Gastrocnemius medialis (tissue), 4 donors: ENCODE results near the gene RIMBP2. TPM values are rescaled to one million over a fixed set of nuclear protein-coding genes. Genes with fewer than 3 reads are reported as not detected.
A peak's percentile ranks its signal among the peaks of the same experiment; 100 is the strongest.

ENCODE experiments used
- ATAC-seq, 2 donors: fragments of 150-250 bp; one replicate each; pipeline ENCODE4 v1.9.1; 2016
- DNase-seq, 2 donors: peaks; one replicate each; pipeline ENCODE4 v3.0.0-alpha.2; 2019
- H3K27ac ChIP-seq, 4 donors: fragments of 200-600 bp; sonication (generic); 1 replicate in 1 of 4; 2 replicates in 3 of 4; pipeline ENCODE4 v1.5.1; 2016 to 2018; ENCODE audit warnings: mild to moderate bottlenecking in 2 of 4, moderate library complexity in 1 of 4
- H3K27me3 ChIP-seq, 3 donors: fragments of 200-600 bp; sonication (generic) in 2 of 3; 1 replicate in 1 of 3; 2 replicates in 2 of 3; pipeline versions ENCODE4 v1.5.1 to v1.6.0; 2016 to 2019; ENCODE audit warnings: mild to moderate bottlenecking in 1 of 3, moderate library complexity in 1 of 3
- H3K36me3 ChIP-seq, 2 donors: fragments of 200-600 bp; sonication (generic) in 1 of 2; one replicate each; pipeline ENCODE4 v1.5.1; 2017 to 2018
- H3K4me1 ChIP-seq, 2 donors: fragments of 200-600 bp; sonication (generic) in 1 of 2; one replicate each; pipeline ENCODE4 v1.5.1; 2016 to 2017; ENCODE audit warnings: mild to moderate bottlenecking in 2 of 2
- H3K4me3 ChIP-seq, 4 donors: fragments of 200-600 bp; sonication (generic) in 3 of 4; 1 replicate in 1 of 4; 2 replicates in 3 of 4; pipeline ENCODE4 v1.5.1; 2016 to 2019; ENCODE audit warnings: mild to moderate bottlenecking in 2 of 4
- H3K9me3 ChIP-seq, 3 donors: fragments of 200-600 bp; sonication (generic) in 2 of 3; 1 replicate in 1 of 3; 2 replicates in 2 of 3; pipeline ENCODE4 v1.5.1; 2016 to 2019
- CTCF ChIP-seq, 5 experiments: fragments of 450-650 bp in 3 of 5; fragments of 200-600 bp in 2 of 5; sonication (generic) in 2 of 5; IDR thresholded peaks in 4 of 5; conservative IDR thresholded peaks in 1 of 5; 1 replicate in 4 of 5; 2 replicates in 1 of 5; pipeline ENCODE4 v1.5.1; 2016 to 2019; ENCODE audit warnings: antibody characterized with exemption in 5 of 5, mild to moderate bottlenecking in 3 of 5, moderate library complexity in 3 of 5
- POLR2A ChIP-seq, 2 donors: fragments of 450-650 bp; IDR thresholded peaks; one replicate each; pipeline ENCODE4 v1.6.1; 2017; ENCODE audit warnings: antibody characterized with exemption in 2 of 2, mild to moderate bottlenecking in 2 of 2, moderate library complexity in 2 of 2
- in situ Hi-C, 4 donors: fragments of 200-750 bp; cut with MboI; loops; one replicate each; pipeline versions ENCODE4 v1.15.0 to v1.8.0; 2017; ENCODE audit warnings: low sequenced_read_pairs in 4 of 4
- intact Hi-C: fragments of 100-400 bp; cut with DNase I; formaldehyde crosslinking; loops from one replicate; pipeline ENCODE4 v1.15.1; 2023; ENCODE audit warnings: low total_unique reads
- total RNA-seq, 4 donors: library from RNA; depleted of rRNA; stranded (reverse); fragments of >200 nt; gene quantifications; one replicate each; pipeline versions ENCODE4 v1.1.0 to v1.2.3, GENCODE V29; 2016

Gene RIMBP2
- total RNA-seq, 4 donors from 2014 or later, result 0.76 to 2.2 (median 1.2) TPM; not detected in 1

GRCh38 chr12:130716969-130717366 lies 869 bp upstream of the RIMBP2 start:
- in situ Hi-C loops (no loop called here), intact Hi-C loops (no loop called here)
- no peaks in the 10 kb centered on the region for H3K36me3 ChIP-seq
- no peak for DNase-seq
- H3K9me3 ChIP-seq, result no peaks in the 10 kb centered on the region
- TF ChIP-seq POLR2A (IDR thresholded peaks at IDR 0.05) (no peak), CTCF (IDR thresholded peaks at IDR 0.05 in 4 of 5, conservative IDR thresholded peaks at IDR 0.05 in 1 of 5) (no peak)
- H3K27me3 ChIP-seq, result peaks cover 19 to 34% (median 31%) of the 10 kb centered on the region in 3 donors
- no peak overlapping the region for H3K4me3 ChIP-seq
- peaks cover 5 to 6% of the 10 kb centered on the region in 2 donors for H3K4me1 ChIP-seq
- H3K27ac ChIP-seq, result no peak overlapping the region
- no peak for ATAC-seq

GRCh38 chr12:130715150-130715997 lies 725 bp downstream of the RIMBP2 start:
- Histone ChIP-seq H3K4me3 (peak overlapping the region; percentile 9 to 32 (median 20)), H3K36me3 (no peaks in the 10 kb centered on the region), H3K9me3 (no peaks in the 10 kb centered on the region), H3K27me3 (peaks cover 19 to 34% (median 31%) of the 10 kb centered on the region in 3 donors), H3K27ac (no peak overlapping the region), H3K4me1 (peaks cover 5 to 6% of the 10 kb centered on the region in 2 donors)
- no peak for ATAC-seq
- intact Hi-C loops, result no loop called here
- in situ Hi-C loops, result no loop called here
- TF ChIP-seq CTCF (IDR thresholded peaks at IDR 0.05 in 4 of 5, conservative IDR thresholded peaks at IDR 0.05 in 1 of 5) (no peak), POLR2A (IDR thresholded peaks at IDR 0.05) (no peak)
- DNase-seq, result no peak

DNA sequence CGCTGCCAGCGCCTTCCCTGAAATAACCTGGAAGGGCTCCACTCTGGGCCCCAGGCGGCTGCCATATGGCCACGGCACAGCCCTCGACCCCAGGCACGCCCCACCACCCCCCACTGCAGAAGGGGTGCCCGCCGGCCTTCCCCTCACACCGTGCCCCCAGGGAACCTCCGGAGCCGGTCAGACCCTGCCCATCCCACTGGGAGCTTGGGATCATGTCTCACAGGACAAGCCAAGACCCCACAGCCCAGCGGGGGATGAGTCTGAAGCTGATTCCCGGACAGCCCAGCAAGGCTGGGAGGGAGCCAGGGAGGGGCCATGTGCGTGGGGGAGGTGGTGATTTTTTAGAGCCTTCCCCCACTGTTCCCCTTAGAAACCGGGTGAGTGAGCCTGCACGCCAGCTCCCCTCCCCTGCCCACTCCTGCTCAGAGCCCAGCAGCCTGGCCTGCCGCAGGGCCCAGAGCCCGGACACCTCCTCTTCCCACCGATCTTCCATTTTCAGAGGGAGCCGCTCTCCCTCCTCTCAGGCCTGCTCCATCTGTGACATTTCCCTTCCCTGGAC lies 1.4 kb downstream of the RIMBP2 start:
- Histone ChIP-seq H3K36me3 (no peaks in the 10 kb centered on the region), H3K9me3 (no peaks in the 10 kb centered on the region), H3K27me3 (peaks cover 19 to 34% (median 31%) of the 10 kb centered on the region in 3 donors), H3K4me1 (peaks cover 5 to 6% of the 10 kb centered on the region in 2 donors), H3K4me3 (peak overlapping the region in 3 of 4 donors; percentile 28 to 37 (median 32)), H3K27ac (no peak overlapping the region)
- ATAC-seq, result no peak
- intact Hi-C loops, result no loop called here
- DNase-seq, result no peak
- in situ Hi-C loops, result no loop called here
- TF ChIP-seq POLR2A (IDR thresholded peaks at IDR 0.05), result no peak

DNA sequence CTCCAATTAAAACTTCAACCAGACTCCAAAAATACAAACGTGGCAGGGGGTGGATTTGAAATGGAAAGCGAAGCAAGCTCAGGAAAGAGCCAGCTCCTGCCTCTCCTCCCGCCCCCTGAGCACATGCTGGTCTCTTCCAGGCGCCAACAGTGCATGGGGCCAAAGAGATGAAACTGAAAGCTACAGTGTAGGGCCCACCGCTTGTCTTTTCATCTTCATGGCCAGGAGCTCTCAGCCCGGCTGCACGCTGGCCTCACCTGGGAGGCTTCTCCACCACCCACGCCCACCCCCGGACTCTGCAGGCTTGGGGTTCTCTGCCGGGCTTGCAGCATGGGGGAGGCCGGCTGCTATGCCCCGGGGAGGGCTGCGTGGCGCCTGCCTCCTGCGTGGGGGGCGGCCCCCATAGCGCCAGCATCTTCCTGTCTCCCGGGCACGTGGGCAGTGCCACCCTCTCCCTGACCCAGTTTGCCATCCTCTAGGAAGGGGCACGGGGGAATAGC lies 2.0 kb downstream of the RIMBP2 start:
- peaks cover 5 to 6% of the 10 kb centered on the region in 2 donors for H3K4me1 ChIP-seq
- H3K4me3 ChIP-seq, result peak overlapping the region in 3 of 4 donors; percentile 28 to 37 (median 32)
- intact Hi-C loops, result no loop called here
- no peak for DNase-seq
- in situ Hi-C loops, result no loop called here
- H3K27ac ChIP-seq, result no peak overlapping the region
- H3K9me3 ChIP-seq, result no peaks in the 10 kb centered on the region
- no peaks in the 10 kb centered on the region for H3K36me3 ChIP-seq
- H3K27me3 ChIP-seq, result peaks cover 19 to 34% (median 31%) of the 10 kb centered on the region in 3 donors
- TF ChIP-seq CTCF (IDR thresholded peaks at IDR 0.05 in 4 of 5, conservative IDR thresholded peaks at IDR 0.05 in 1 of 5) (no peak), POLR2A (IDR thresholded peaks at IDR 0.05) (no peak)
- no peak for ATAC-seq

DNA sequence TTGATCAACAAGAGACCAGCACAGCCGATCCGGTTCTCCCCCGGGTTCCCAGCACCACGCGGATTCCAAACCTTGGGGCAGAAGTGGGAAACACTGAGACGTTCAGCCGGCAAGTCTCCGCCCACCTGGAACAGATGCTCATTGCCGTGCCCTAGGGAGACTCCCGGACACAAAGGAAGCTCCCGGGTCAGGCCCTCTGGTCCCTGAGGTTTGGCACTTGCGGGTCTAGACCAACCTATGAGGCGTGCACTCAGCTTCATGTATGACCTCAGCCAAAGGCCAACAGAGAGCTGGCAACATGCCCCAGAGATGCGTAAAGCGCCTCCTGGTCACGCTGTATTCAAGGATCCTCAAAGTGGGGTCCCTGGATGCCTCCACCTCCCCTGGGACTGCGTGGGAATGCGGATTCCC lies 2.5 kb downstream of the RIMBP2 start:
- Histone ChIP-seq H3K27me3 (peaks cover 18 to 34% (median 31%) of the 10 kb centered on the region in 3 donors), H3K27ac (no peak overlapping the region), H3K4me1 (peaks cover 5 to 6% of the 10 kb centered on the region in 2 donors), H3K4me3 (peak overlapping the region in 1 of 4 donors; percentile 32), H3K9me3 (no peaks in the 10 kb centered on the region), H3K36me3 (no peaks in the 10 kb centered on the region)
- DNase-seq, result no peak
- no peak for TF ChIP-seq CTCF (IDR thresholded peaks at IDR 0.05 in 4 of 5, conservative IDR thresholded peaks at IDR 0.05 in 1 of 5)
- TF ChIP-seq POLR2A (IDR thresholded peaks at IDR 0.05), result no peak
- intact Hi-C loops (no loop called here), in situ Hi-C loops (no loop called here)
- ATAC-seq, result no peak
